Fibroblast of skin of right quadriceps (primary cell): ENCODE results near the gene B4GALNT2.

Experiments used
- DNase-seq: peaks from one replicate; pipeline ENCODE4 v3.0.0-alpha.2; 2013

The B4GALNT2 gene

GRCh38 chr17:49216482-49216881 is 83.9 kb downstream of the B4GALNT2 start:
- no peak for DNase-seq

GRCh38 chr17:49216953-49217650 is 84.5 kb downstream of the B4GALNT2 start:
- DNase-seq = no peak

GRCh38 chr17:49217651-49218413 is 85.3 kb downstream of the B4GALNT2 start:
- DNase-seq = no peak

- no peak for DNase-seq
These were observed 86.7 kb downstream of the B4GALNT2 start for GRCh38 chr17:49218941-49219913.

GRCh38 chr17:49219987-49220386 is 87.4 kb downstream of the B4GALNT2 start:
- DNase-seq = no peak

- no peak for DNase-seq
These were observed 90.6 kb downstream of the B4GALNT2 start for GRCh38 chr17:49223168-49223516.

- peak; percentile 14 for DNase-seq
These were observed 91.1 kb downstream of the B4GALNT2 start for GRCh38 chr17:49223517-49224197.

- no peak for DNase-seq
These were observed 91.8 kb downstream of the B4GALNT2 start for GRCh38 chr17:49224198-49224996.

- no peak for DNase-seq
These were observed 92.4 kb downstream of the B4GALNT2 start for GRCh38 chr17:49224997-49225337.

DNA sequence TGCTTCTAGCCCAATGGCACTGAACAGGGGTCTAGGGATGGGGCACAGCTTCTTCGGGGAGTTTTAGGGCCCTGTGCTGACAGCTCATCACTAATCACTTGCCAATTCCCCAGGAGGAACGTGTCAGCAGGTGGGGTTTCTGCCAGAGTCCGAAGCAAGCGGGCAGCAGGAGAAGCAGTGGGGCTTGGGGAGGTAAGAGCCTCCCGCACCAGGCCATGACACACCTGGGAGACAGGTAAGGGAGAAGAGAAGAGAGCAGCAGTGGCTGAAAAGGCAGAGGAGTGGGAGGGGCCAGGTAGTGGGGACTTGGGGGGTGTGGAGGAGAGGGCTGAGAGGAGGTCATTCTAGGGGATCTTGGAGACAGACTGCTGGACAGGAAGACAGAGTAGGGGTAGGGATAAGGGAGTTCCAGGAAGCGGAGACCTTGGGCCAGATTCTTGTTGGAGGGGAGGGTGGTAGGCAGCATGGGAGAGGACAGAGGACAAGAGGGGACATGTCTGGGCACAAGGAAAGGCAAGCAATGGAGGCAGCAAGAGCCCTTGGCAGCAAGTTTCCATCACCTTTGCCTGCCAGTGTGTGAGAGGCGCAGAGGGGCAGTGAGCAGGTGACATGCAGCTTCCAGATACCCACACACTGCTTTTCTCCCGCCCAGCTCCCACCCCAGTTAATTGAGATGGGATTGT is 93.1 kb downstream of the B4GALNT2 start:
- no peak for DNase-seq
